Inflammatory macrophage (primary cell): ENCODE measurements around the gene TUBA3D.
A peak's percentile ranks its signal among the peaks of the same experiment; 100 is the strongest.
"Not testable (repeated sequence)": the region's sequence is repeated elsewhere in the genome, so short reads cannot be mapped to it uniquely, and the experiment has no call there.

Experiments used
- DNase-seq, 2 donors: peaks; one replicate each; pipeline ENCODE4 v3.0.0-alpha.2; 2020 to 2022

The TUBA3D gene

DNA sequence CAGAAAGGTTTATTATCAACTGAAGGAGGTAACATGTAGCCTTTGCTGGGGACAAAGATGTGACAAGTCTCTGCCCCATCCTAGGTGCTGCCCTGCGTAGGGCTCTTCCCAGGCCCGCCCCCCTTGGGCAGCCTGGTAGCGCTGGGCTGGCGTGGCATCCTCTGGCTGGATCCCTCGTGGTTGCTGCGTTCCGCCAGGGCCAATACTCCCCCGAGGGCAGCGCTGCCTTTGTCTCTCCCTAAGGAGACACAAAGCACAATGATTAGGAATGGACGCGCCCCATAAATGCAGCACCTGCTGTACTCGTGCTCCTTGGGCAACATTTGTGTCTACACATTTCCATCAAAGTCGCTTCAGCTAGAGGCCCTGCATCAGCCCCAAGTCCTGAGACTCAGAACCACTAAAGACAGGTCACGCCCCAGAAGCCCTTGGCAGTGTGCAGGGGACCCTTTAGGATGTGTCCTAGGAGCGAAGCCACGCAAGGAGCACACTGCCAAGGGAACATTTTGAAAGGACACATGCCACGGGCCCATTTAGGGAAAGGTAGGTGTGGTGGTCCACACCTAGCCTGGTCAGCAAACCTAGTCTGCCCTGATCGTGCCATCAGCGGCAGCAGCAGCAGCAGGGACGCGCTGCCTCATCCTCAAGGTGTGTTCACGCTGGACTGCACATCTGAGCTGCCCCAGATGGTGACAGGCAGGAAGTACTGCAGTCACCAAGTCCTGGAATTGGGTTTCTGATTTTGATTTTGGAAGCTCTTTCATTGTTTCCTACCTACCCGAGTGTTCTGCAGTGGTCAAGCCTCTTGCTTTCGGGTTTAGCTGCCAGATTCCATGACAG is 8.3 kb downstream of the TUBA3D start:
- DNase-seq, result not testable (repeated sequence)

DNA sequence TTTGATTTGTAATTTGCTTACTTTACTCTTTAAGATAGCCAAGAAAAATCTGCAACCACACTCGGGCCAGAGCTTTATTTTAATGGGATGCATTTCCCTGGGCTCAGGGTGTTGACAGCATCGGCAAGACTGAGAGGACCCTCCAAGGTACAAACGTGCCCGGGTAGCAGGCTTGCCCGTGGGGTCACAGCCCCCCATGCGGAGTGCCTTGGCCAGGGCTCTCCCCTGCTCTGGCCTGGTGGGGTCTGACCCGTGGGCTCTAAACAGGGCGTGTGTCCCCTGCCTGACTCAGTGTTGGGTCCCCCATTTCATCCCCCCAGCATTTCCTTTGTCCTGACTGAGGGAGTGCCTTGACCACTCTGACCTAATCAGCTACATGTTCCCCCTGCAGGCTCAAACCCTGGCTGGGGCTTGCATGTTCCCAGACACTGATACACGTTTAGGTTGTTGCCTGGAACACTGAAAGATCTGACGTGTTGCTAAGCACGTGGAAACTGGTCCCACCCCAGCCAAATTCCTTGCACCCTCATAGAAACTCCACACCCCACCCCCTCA is 9.1 kb downstream of the TUBA3D start:
- not testable (repeated sequence) for DNase-seq

GRCh38 chr2:131486201-131486902 is 10.4 kb downstream of the TUBA3D start:
- not testable (repeated sequence) for DNase-seq

- no peak for DNase-seq
Observed at GRCh38 chr2:131488306-131489205, 12.6 kb downstream of the TUBA3D start.

- not testable (repeated sequence) for DNase-seq
Observed at GRCh38 chr2:131490616-131491468, 14.9 kb downstream of the TUBA3D start.

DNA sequence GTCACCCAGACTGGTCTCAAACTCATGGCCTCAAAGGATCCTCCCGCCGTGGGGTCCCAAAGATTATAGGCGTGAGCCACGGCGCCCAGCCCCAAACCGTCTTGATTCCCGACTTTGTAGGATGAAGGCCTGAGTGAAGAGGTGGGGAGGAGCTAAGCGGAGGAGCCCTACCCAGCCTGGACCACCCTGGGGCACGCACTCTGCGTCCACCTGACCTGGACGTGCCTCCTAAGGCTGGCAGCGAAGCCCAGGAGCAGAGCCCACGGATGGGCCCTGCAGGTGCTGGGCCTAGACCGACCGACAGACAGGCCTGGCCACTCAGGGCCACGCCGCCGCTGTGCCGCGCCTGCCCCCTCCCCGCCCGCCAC is 15.5 kb downstream of the TUBA3D start:
- DNase-seq, result not testable (repeated sequence)

DNA sequence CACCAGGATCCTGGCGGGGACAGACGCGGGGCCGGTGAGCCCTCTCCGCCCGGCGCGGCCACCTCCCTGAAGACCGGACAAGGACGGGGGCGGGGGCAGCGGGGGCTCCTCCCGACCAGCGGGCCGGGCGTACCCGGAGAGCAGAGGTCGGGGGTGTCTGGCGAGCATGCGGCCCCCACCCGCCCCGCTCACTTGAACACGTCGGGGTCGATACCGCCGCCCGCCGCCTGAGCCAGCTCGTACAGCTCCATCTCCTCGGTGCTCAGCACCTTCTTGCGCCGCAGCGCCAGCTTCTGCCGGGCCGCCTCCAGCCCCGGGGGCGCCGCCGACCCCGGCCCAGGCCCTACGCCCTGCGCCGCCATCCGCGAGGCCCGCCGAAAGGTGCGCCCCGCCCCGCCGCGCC is 16.1 kb downstream of the TUBA3D start, which contains the start of gene MZT2A:
Gene MZT2A (minus strand): TSS at position 383 of the 403 bp plus-strand sequence. CDS start 21 bp downstream, at position 362.
- peak in 1 of 2 donors; percentile 6 for DNase-seq

DNA sequence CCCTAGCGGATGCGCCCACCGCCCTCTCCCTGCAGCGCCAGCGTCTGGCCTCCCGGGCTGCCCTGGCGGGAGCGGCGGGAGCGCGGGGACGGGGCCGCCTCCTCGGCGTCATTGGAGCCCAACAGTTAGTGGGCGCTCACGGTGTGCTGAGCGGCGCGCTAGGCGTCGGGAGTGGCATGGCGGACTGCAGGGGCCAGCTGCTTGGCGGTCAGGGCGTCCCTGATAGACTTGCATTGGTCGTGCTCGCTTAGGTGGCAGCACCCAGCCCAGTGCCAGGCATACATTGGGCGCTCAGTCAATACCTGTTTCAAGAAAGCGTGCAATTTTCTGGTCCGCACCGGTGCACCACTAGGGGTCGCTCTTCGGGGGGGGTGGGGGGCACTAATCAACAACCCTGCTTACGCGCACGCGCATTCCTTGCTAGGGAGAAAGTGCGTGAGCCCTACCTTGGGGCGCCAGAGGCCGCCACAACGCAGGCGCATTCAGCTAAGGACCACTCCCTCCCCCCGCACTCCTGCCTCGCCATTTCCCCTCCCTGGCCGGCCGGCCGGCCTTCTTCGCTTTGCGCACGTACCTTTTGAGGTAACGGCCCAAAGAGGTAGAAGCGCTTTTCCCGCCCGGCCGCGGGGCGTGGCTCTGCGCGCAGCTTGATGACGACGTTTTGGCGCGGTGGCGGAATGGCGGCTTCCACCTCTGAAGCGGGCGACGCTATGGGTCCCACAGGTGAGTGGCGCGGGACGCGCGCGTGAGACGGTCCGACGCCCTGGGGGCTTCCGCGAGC is 16.7 kb downstream of the TUBA3D start:
- peak; percentile 87 to 92 for DNase-seq

- no peak for DNase-seq
Observed at GRCh38 chr2:131493199-131493968, 17.5 kb downstream of the TUBA3D start.

DNA sequence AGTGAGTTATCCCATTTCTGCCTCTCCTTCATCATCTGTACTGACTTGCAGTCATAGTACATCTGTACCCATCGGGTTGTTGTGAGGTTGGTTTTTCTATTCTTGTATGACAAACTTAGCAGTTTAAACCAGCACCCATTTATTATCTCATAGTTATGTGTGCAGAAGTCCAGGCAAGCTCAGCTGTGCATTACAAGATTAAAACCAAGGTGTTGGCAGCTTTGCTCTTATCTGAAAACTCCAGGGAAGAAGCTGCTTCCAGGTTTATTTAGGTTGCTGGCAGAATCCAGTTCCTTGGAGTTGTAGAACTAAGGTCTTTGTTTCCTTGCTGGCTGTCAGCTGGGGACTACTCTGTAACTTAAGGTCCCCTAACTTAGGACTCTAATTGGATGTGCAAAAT is 19.6 kb downstream of the TUBA3D start:
- not testable (repeated sequence) for DNase-seq

DNA sequence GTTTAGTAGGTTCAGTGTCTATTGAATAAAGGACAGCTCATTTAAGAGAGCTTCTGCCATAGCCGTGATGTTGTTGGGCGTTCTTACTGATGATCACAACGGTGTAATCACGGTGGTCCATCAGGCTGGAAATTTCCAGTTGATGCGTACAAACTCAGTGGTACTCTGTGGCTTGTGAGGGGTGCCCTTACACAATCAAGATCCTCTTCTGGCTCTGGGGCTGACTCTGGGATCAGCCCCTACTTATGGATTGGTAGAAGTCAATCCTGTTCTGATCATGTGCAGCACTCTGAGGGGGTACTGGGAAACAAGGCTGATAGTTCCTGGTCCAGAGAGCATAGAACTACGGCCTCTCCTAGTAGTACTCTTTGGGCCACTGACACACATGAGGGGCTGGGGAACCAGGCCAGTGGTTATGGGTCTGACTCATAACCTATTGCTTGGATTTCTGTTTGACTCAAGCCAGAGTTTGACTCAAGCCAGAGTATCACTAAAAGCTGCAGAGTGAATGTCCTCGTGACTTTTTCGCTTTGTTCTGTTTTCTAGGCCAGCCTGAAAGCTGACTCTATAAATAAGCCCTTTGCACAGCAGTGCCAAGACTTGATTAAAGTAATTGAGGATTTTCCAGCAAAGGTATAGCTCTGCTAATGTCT is 22.5 kb downstream of the TUBA3D start:
- peak; percentile 3 to 11 for DNase-seq

GRCh38 chr2:131503587-131503986 is 27.7 kb downstream of the TUBA3D start:
- DNase-seq, result not testable (repeated sequence)

- DNase-seq, result not testable (repeated sequence)
Observed at GRCh38 chr2:131504082-131504750, 28.3 kb downstream of the TUBA3D start.

DNA sequence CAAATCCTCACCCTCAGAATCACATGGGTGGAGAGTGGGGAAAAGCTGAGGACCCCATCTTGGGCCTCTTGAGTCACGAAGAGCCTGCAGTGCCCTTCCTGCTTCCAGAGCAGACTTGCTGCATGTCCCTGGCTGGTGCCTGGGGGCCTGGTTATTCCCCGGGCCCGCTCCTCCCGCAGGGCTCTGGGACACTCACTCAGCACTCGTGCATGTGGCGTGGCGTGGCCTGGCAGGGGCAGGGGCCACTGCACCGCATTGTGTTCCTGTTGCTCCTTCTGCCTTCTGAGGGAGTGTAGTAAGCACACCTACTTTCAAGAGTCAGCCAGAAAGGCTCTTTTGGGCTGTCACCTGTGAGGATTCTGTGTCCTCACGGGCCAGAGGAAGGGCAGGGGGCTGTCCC is 33.7 kb downstream of the TUBA3D start:
- DNase-seq, result no peak

GRCh38 chr2:131511291-131511968 is 35.5 kb downstream of the TUBA3D start:
- not testable (repeated sequence) for DNase-seq

DNA sequence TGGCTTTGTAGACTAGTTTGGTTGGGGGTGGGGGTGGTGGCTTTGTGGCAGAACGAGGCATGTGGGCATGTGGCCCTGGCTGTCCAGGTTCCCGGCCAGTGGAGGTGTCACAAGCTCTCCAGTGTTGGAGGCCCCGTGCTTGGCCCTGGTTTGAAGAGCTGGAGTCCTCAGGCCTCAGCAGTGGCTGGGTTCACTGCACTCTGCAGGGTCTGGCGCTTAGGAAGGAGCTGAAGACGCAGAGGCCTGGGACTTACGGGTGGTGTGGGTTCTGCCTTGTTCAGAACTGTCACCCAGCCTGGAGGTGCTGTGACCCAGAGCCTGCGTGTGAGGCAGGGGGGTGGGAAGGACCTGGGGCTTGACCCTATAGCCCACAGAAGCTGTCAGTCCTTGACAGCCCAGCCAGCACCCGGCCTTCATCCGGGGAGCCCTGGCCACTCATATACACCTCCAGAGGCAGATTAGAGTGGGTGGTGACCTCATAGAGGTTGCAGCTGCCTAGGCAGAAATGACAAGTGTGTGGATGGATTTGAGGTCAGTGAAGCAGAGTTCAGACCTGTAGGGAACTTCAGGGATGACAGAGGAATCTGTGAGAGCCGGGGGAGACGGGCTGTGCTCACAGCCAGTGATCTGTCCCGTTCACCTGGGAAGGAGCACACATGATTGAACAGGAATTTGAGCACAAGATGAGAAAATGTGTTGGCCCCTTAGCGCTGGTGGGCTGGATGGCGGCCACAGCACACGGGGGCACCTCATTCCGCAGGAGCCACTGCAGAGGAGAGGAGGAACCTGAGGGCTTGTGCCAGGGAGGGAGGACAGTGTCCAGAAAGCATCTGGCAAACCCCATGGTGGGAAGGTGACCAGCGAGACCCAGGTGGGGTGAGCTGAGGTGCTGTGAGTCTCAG is 36.3 kb downstream of the TUBA3D start:
- not testable (repeated sequence) for DNase-seq
